ENCODE measurements around the gene SCN8A. TPM values are rescaled to one million over a fixed set of nuclear protein-coding genes. Genes with fewer than 3 reads are reported as not detected.

SCN8A gene
- total RNA-seq (10 to 100 TPM; 11.0 to 15.3 TPM), polyA plus RNA-seq (ENCODE audit: insufficient read depth, low read depth, low replicate concordance) (4.8 TPM)
- long read RNA-seq, donor 1: 0 reads
- long read RNA-seq, donor 2: 0 reads

DNA sequence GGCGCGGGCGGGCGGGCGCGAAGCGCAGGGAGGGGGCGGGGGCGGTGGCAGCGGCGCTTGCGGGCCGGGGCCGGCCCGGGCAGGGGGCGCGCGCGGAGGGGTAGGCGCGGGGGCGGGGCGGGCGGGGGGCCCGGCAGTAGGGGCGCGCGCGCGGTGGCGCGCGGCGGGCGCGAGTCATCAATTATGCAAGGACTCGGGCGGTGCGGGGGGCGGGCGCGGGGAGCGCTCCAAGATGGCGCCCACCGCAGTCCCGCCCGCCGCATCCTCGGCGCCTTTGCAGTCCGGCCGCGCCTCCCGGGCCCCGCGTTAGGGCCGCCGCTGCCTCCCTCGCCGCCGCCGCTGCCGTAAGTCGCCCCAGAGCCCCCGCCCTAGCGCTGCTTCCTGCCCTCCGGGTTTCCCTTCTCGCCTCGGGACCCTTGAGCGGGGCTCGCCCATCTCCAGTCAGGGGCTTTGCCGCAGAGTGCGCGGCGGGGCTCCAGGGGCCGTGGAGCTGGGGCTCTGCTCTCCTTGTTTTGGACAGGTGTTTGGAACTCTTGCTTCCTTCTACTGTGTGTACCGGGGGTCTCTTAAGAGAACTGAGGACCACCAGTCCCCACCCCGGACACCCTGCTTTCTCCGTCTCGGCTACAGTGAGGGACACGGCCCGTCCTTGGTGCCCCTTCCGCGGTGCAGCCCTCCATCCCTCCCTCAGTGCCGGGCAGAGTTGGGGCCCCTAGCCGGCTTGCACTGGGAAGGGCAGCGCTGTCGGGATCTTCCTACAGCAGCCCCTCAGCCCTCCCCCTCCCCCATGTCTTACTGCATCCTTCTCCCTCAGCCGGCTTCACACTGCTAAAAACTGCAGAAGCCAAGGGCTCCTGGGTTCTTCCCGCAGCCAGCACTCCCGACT is at the start of gene SCN8A:
Gene SCN8A (plus strand): TSS at position 218 of the 886 bp plus-strand sequence. CDS start 71,585 bp downstream, outside the sequence.
- intact Hi-C loops (cut with DNase I; ENCODE audit: low total_unique reads): no loop called here
- TF ChIP-seq POLR2A (IDR thresholded peaks at IDR 0.05): no peak
- no peak for TF ChIP-seq CTCF (IDR thresholded peaks at IDR 0.05)
- no peaks in the 10 kb centered on the region for H3K4me1 ChIP-seq
- peak within 1 kb of the TSS; percentile 26 to 55 for H3K27ac ChIP-seq
- H3K27me3 ChIP-seq: no peaks in the 10 kb centered on the region
- H3K9me3 ChIP-seq: no peaks in the 10 kb centered on the region
- DNase-seq: peak; percentile 86
- peak within 1 kb of the TSS; percentile 59 to 61 for H3K4me3 ChIP-seq
- WGBS, 2 donors: 0 to 2% methylated on average over 9 to 51 of the region's 91 CpGs
- H3K36me3 ChIP-seq (ENCODE audit: low read depth, missing control alignments): no peaks in the 10 kb centered on the region

GRCh38 chr12:51546097-51546496 is 44.9 kb upstream of the SCN8A start:
- intact Hi-C loops (cut with DNase I; ENCODE audit: low total_unique reads): no loop called here
- H3K9me3 ChIP-seq: no peaks in the 10 kb centered on the region
- no peaks in the 10 kb centered on the region for H3K36me3 ChIP-seq (ENCODE audit: low read depth, missing control alignments)
- H3K4me1 ChIP-seq: no peaks in the 10 kb centered on the region
- no peaks in the 10 kb centered on the region for H3K27me3 ChIP-seq
- H3K27ac ChIP-seq: no peak overlapping the region
- no peak overlapping the region for H3K4me3 ChIP-seq
- no peak for TF ChIP-seq POLR2A (IDR thresholded peaks at IDR 0.05)
- no peak for TF ChIP-seq CTCF (IDR thresholded peaks at IDR 0.05)
- no peak for DNase-seq

DNA sequence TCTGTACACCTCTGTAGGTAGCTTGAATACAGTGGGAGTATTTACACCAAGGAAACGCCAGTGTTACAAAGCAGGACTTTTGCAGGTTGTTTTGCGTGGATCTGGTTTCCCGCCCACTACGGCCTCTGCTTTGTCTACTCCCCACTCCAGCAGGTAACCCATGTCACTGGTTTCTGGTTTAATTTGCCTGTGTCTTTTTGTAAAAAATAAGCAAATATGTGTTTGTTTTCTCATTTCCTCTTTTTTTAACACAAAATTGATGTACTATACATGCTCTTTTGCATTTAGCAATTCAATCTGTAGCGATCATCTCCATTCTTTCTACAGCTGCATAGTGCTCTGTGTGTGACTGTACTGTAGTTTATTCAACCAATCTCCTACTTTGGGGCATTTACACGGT is 43.4 kb upstream of the SCN8A start:
- H3K4me1 ChIP-seq: no peaks in the 10 kb centered on the region
- intact Hi-C loops (cut with DNase I; ENCODE audit: low total_unique reads): no loop called here
- no peak for DNase-seq
- no peak overlapping the region for H3K27ac ChIP-seq
- H3K27me3 ChIP-seq: no peaks in the 10 kb centered on the region
- H3K36me3 ChIP-seq (ENCODE audit: low read depth, missing control alignments): no peaks in the 10 kb centered on the region
- H3K9me3 ChIP-seq: no peaks in the 10 kb centered on the region
- no peak overlapping the region for H3K4me3 ChIP-seq
- no peak for TF ChIP-seq CTCF (IDR thresholded peaks at IDR 0.05)
- TF ChIP-seq POLR2A (IDR thresholded peaks at IDR 0.05): no peak
- WGBS, 2 donors: 86 to 90% methylated on average over 6 of the region's 6 CpGs

DNA sequence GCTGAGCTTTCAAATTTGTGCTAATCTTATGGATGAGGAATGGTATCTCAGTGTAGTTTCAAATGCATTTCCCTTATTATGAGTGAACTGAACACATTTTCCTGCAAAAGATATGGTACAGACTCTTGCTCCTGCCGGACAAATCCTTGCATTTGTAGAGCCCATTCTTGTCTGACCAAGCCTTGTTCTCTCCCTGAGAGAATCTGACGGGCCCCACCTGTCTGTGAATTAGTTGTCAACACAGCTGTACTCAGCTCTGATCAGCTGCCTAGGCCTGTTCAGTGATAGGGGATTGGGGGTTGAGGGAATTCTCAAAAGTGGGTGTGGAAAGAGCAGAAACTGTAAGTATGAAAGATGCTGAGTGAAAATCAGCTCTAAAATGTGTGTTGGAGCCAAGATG is 42.8 kb upstream of the SCN8A start:
- H3K4me3 ChIP-seq: no peak overlapping the region
- 58 to 62% methylated on average over 2 of the region's 2 CpGs for WGBS, 2 donors
- H3K27ac ChIP-seq: no peak overlapping the region
- H3K27me3 ChIP-seq: no peaks in the 10 kb centered on the region
- intact Hi-C loops (cut with DNase I; ENCODE audit: low total_unique reads): no loop called here
- H3K4me1 ChIP-seq: no peaks in the 10 kb centered on the region
- H3K36me3 ChIP-seq (ENCODE audit: low read depth, missing control alignments): no peaks in the 10 kb centered on the region
- DNase-seq: no peak
- TF ChIP-seq CTCF (IDR thresholded peaks at IDR 0.05): no peak
- TF ChIP-seq POLR2A (IDR thresholded peaks at IDR 0.05): no peak
- H3K9me3 ChIP-seq: no peaks in the 10 kb centered on the region

Measured in testis (tissue), 5 donors.